GM19328 (cell line): Measurements from ENCODE around the gene MPO.

Experiments
- ATAC-seq: cut with Tn5 transposase; IDR thresholded peaks from one replicate; pipeline ENCODE4 v1.9.1; 2021; ENCODE audit warnings: mild to moderate bottlenecking, moderate library complexity; ENCODE audit not compliant: unreplicated experiment

Gene MPO

DNA sequence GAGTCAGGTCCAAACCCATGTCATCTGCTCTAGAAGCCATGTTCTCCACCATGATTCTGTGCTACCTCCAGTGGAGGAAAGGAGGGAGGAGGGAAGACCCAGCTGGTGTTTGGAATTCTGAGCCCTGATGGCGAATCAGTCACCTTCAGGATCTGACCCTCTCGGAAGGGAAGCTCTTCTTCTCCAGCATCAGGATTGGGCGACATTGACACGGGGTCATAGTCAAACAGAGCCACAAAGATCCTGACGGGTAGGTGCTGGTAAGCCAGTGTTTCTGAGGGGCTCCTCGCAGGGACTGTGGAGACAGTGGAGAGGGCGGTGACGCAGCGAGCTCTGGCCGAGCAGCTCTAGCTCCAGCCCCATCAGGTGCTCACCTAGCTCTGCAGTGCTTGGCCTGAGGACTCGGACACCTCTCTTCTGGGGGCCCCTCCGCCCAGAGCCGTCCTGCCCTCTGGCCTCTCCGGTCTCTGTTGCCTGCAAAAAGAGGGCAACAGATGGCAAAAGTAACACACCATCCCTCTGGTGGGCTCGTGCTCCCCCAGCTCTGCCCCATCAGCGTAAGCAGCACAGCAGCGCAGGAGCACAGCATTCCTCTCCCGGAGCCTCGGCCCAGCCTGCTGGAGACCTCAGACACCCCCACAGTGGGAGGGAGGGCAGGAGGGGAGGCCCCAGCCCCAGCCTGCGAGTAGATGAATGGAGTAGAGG is 26.9 kb upstream of the MPO start:
- no peak for ATAC-seq

DNA sequence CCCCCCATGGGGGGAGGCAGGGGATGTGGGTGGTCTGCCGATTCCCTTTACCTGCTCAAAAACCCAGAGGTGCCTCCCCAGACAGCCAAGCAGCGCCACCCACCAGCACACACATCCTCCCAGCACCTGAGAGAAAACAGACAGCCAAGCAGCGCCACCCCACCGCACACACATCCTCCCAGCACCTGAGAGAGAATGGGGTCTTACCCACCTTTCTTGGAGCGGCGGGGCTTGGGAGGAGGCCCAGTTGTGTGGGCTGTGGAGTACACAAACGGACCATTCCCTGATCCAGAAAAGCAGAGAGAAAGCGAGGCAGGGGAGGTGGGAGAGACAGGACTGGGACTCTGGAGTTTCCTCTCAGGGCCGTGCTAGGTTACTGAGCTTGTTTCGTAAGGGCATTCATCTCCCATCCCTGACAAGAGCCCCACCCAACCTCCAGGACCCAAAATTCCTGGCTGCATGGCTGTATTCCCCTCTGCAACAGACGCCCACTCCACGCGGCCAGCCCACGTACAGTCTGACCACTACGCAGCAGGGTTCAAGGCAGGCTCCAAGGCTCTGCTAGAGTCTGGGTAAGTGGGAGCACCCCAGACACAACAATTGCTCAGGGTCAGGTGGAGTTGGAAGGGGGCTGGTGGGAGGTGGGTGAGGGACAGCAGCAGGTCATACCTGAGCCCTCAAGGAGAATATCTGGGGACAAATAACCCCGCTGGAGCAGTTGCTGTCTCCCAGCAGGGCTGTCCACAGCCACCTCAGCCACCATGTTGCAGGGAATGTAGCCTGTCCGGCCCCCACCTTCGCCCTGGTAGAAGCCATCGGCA is 25.6 kb upstream of the MPO start:
- no peak for ATAC-seq

DNA sequence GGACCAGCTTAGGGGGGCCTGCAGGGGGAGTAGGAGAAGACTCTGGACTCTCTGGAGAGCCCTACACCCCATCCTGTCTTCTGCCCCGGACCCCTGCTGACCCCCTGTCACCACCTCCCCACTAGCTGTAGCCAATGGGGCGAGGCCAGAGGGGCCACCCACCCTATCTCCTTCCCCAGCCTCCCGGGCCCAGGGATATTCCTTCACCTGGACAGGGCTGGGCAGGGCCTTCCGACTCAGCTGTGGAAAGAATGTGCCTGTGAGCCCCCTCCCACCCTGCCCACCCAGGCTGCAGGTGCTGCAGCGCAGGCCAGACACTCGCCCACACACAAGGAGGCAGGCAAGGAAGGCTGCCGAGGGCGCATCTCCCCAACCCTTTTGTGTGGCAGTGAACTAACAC is 24.9 kb upstream of the MPO start:
- no peak for ATAC-seq

DNA sequence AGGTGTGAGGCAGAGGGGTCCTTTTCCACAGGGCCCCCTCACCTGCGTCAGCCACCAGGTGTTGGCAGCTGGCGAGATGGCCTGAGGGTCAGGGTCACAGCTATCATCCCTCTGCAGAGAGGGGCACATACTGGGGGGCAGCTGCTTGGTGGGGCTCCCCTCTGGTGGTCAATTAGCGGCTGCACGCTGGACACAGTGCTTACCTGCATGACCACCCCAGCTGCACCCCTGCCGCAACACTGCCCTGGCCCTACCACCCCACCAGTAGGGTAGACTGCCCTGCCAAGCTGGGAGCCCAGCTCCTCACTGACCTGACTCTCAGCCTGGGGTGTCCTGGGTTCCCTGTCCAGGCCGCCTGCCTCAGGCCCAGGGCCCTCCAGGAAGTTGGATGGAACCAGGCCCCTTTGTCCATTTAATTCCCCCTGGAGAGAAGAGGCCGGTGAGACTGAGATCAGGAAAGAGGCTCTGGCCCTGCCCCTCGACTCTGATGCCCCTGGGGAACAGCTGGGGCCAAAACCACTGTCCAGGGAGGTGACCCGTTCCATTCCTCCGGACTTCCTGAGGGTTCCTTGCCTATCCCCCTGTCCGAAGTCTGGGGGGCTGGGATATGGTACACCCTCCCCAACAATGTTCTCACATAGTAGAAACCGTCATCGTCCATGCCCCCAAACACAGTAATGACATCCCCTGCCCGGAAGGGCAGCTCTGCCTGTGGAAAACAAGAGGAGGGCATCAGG is 24.2 kb upstream of the MPO start:
- no peak for ATAC-seq

DNA sequence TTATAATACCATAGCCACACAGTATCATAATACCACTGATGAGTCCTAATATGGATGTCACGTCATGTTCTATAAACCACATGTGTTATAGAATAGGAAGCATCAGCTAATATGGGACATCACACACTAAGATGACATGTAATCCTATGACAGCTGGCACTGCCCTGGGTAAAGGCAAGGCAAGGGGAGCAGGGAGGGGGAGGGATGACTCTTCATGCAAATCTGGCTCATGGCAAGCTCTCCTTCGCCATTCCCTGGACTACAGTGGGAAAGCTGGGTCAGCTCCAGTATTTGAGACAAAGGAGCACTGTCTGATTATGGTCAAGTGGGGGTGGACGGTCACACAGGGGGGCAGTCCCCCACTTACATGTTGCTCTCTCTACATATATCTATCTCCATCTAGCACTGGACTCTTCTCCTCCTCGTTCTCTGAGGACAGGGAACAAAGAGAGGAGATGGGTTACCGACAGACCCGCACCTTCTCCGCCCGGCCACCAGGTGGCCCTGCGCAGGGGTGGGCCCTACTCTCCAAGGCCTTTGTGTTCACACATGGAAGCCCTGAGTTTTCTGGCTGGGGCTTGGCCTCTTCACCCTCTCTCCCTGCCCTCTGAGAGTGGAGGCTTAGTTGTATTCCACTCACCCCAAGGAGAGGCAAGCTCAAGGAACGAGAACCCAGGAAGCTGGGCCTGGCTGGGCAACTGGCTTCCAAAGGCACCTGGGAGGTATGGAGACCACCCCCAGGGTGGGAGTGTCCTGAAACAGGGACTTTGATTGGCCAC is 23.4 kb upstream of the MPO start:
- ATAC-seq, result no peak

DNA sequence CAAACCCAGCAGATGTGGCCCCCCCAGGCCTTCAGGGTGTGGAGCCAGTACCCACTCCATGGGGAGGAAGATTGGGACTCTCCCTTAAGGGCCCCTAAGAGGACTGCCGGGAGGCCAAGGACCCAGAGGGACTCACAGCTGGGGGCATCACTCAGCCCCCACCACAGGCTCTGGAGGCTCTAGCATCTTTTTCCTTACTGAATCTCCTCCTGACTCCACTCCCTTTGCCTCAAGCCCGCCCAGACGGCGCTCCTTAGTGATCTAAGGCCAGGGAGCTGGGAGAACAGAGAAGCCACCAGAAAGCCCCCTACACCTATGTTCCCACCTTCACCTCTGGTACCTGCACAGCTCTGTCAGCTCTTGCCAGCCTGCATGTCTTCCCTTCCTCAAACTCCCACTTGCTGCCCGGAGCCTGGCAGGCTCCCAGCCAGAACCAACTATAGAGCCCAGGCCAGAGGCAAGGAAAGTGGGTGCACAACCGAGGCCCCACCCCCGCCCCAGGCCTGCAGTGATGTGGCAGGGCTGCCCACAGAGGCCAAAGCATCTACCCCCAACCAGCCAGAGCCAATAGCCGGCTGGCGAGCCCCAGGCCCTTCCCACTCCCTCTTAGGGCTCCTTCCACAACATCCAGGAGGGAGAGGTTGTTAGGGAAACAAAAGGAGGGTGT is 22.3 kb upstream of the MPO start:
- ATAC-seq, result no peak

DNA sequence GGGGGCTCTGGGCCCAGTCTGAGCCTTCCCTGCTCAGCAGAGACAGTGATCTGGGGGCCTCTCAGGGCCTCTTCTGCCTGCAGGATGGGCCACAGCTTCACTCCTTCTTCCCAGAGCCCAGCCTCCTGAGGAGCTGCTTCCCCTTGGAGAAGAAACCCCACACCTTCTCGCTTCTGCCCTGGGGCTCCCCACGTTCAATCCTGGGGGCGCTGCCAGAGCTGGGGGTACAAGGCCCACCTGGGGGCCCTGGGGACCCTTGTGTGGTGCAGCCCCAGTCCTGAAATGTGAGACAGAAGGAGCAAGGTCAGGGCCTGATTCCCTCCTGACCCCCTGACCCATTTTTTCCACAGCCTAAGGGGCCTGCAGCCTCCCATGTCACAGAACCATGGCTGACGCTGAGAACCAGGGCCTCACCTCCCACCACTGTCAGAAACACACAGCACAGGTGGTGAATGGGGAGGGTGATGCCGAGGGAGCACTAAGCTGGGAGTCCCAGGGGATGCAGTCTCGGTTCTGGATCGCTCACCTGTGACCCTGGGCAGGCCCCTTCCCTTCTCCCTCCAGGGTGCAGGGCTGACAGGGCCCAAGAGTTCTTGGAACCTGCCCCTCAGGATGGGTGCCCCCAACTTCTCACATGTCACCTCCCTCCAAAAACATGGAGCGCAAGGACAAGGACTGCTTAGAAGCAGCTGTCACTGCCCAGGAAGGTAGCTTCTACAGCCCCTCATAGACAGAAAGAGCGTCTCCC is 21.6 kb upstream of the MPO start:
- no peak for ATAC-seq

DNA sequence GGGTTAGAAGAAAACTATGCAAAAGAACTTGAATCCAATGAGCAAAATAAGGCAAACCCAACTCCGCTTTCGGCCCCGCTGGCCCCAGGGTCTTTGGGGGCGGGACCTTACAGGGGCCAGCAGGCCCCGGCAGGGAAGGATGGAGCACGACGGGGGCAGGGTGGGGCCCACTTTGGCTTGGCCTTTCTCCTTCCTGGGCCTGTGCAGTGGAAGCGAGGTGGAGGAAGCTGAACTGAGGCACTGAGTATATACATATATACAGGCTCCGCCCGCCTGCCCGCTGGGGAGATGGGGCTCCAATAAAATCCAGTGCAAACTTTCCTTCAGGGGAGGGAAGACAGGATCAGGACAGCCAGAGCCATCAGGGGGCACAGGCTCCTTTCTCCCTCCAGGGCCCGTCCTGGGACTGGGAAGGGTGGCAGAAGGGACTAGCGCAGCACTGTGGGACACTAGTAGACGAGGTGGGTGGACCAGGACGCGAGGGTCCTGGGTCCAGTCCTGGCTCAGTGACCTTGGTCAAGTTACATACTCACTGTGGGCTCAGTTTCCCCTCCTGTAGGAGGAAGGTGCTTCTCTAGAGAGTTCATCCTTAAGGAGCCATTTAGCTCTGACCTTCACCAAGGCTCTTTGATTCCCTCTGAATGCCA is 20.9 kb upstream of the MPO start:
- ATAC-seq, result no peak

DNA sequence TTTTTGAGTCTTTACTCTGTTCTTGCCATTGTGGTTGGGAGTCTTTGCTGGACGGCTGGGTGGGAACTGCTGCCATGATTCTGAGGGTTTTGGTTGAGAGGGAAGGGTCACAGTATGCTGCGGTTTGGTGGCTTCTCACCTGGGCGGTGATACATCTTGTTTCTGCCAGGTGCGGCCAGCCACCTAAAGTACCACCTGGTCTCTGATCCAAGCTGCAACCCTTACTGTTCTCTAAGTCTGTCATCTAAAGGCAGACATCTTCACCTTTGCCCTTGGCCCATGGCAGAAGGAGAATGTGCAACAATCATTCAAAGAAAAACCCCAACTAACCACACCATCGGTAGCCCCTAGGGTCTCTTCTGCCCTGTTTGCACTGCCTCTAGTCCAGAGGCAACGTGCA is 19.6 kb upstream of the MPO start:
- no peak for ATAC-seq

DNA sequence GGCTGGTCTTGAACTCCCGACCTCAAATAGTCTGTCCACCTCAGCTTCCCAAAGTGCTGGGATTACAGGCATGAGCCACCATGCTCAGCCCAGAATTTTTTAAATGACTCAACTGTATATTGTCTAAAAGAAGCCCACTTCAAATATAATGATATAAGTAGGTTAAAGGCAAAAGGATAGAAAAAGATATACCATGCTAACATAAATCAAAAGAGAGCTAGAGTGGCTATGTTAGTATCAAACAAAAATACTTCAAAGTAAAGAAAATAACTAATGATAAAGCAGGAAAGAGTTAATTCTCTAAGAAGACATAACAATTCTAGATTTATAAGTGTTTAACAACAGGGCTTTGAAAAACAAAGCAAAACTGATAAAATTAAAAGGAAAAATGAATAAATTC is 13.3 kb upstream of the MPO start:
- no peak for ATAC-seq

DNA sequence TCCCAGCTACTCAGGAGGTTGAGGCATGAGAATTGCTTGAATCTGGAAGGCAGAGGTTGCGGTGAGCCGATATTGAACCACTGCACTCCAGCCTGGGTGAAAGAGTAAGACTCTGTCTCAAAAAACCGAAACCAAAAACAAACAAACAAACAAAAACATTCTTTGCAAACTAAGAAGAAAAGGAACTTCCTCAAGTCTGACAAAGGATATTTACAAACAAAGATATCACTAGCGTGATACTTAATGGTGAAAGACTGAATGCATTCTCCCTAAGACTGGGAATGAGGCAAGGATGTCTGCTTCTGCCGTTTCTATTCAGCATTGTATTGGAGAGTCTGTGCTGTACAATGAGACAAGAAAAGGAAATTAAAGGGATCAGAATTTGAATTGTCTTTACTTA is 10.5 kb upstream of the MPO start:
- ATAC-seq, result no peak

DNA sequence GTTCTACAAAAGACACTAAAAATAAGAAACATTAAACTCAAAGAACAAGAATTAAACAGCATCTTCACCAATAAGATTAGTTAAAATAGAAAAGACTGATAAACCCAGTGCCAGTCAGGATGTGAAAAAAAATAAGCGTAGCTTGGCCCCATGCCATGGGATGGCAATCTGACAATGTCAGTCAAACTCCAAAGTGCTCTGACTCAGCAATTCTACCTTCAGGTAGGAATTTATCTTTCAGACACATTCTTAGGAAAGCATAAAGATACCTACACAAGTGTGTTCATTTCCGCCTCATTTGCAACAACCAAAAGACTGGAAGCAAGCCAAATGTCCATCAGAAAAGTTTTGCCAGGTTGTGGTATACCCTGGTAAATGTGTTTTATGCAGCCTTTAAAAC is 9.1 kb upstream of the MPO start:
- ATAC-seq, result no peak

DNA sequence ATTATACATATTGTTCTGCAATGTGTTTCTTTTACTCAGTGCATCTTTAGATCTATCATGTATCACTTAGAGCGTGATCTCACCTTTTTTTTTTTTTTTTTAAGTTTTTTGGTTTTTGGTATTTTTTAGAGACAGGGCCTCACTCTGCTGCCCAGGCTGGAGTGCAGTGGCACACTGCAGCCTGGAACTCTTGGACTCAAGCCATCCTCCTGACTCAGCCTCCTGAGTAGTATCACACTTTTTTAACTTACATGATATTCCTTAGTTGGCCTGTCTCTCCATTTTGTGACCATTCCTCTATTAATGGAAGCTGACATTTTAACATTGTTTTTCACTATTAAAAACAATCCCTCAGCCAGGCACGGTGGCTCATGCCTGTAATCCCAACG is 4.7 kb upstream of the MPO start:
- no peak for ATAC-seq

DNA sequence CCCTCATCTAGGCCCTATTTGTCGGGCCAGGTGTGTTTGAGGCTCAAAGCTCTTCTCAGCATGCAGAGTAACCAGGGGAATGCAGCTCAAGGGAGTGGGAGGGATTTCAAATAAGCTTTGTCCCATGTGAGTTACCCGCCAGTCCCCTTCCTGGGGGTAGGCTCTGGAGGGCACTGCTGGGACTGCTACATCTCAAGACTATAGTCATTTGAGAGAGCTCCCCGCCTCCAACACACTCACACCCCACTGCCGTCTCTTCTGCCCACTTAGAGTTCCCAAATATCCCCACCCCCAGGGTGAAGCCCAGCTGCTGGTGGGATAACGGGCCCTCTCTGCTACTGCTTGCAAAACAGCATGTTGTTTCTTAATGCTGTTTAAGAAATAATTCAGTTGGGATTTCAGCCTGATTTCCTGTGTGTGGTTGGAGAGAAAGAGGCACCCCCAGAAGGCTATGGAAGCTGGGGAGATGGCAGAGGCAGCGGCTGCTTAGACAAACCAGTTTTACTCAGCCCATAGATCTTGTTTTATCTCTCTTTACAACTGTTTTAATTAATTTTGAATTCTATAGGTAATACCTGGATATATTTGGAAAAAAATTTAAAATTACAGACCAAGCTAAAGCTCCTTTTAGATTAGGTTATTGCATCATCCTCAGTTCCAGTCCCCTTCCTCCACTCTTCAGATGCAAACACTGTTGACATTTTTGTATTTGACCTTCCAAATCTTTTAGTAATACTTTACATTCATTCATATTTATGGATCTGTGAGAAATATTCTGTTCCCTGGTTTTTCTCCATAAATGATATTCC is 4.1 kb upstream of the MPO start:
- no peak for ATAC-seq

DNA sequence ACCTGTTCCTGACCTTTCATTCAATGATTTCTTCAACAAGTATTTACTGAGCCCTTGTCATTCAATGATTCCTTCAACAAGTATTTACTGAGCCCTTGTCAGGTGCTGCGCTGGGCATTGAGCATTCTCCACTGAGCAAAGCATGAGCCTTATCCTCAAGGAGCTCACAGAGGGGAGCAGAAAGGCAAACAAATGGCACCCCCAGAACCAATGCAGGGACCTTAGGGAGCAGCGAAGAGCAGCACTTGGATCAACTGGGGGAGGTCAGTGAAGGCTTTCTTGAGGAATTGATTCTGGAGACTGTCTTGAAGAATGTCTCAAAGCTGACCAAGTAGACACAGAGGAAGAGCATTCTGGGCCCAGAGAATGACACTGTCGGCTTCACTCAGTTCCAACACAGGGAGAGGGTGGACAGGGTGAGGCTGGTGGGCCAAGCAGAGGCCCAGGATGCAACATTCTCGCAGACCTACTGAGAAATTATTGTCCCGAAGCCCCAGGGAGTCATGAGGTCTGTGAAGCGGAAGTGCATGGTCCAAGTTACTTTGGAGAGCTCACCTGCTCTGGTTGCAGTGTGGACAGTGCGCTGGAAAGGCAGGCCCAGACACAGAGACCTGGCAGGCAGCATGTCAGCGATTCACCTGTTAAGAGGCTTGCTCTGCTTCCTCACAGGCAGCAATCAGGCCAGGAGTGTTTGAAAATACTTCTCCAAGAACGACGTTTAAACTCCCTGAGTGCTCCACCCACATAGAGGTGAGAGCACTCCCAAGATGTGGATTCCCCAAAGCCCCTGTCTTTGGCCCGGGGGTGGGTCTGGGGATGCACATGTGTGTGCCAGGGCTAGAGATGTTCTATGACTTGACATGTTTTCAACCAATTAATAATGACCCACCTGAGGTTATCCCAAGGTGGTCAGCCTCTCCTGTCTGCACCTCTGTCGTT is 3.2 kb upstream of the MPO start:
- no peak for ATAC-seq

DNA sequence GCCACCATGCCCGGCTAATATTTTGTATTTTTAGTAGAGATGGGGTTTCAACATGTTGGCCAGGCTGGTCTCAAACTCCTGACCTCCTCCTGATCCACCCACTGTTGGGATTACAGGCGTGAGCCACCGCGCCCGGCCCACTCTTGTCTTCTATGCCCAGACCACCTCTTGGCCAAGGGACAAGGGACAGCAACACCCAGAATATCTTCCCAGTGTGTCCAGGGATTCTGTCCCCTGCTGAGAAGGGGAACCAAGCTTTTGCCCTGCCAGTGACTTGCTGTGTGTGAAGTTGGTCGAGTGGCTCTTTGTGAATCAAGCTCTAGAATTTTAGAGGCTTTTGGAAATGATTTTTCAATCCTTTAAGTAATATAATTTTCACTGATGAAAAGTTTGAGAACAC is 1.7 kb upstream of the MPO start:
- ATAC-seq, result no peak

DNA sequence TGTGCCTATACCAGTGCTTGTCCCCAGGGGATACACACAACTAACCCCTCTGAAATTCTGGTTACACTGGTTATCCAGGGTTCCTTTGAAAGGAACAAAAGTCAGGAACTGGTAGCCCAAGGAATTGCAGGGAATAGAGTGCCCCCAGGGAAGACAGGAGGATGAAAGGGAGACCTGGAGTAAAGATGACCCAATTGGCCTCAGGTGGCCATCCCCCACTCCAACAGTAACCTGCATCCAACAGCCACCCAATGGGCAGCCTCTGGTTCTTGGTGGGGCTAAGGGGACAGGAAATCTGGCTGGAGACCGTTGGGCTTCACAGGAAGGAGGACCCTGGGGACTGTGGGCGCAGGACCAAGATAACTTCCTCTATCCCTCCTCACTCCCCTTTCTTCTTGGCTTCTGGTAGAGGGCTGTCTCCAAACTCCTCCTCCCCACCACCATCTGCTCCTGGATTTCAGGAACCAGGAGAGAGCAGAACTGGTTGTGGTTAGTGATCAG is 826 bp upstream of the MPO start:
- no peak for ATAC-seq
